GM23248 (cell line): ENCODE measurements around the gene LRBA.

Experiments
- EZH2 ChIP-seq: fragments of 200-600 bp; sonication (generic); IDR thresholded peaks from 2 replicates; pipeline ENCODE4 v1.6.1; 2018; ENCODE audit warnings: antibody characterized with exemption, mild to moderate bottlenecking; ENCODE audit not compliant: insufficient read depth, poor library complexity, severe bottlenecking
- EZH2phosphoT487 ChIP-seq: fragments of 200-600 bp; sonication (generic); IDR thresholded peaks from 2 replicates; pipeline ENCODE4 v1.6.1; 2018; ENCODE audit warnings: antibody characterized with exemption, moderate library complexity, mild to moderate bottlenecking, low read depth; ENCODE audit not compliant: insufficient read depth

- TF ChIP-seq EZH2 (no peak), EZH2phosphoT487 (no peak)
These were observed 784.5 kb downstream of the LRBA start for GRCh38 chr4:150230561-150230960.
